Measurements from ENCODE around the gene LRP1. TPM values are rescaled to one million over a fixed set of nuclear protein-coding genes. Genes with fewer than 3 reads are reported as not detected.

LRP1 gene
- total and polyA plus RNA-seq, 2 of the 13 experiments (the other 11 are each of a cell fraction or from before 2014, with no cell fraction given), result 14.7 to 30.8 TPM

- no peak overlapping the region for H3K9ac ChIP-seq (ENCODE audit: insufficient read depth, low read depth, low read length)
- H2AFZ ChIP-seq (ENCODE audit: low read length), result no peak overlapping the region
- in situ Hi-C loops (cut with HindIII; ENCODE audit: extremely low pct_ligation_motif_present, low pct_unique_long_range_greater_than_20kb) (no loop called here), intact Hi-C loops (cut with micrococcal nuclease; ENCODE audit: unreplicated experiment) (no loop called here)
- 0 out of 2 replicates have a peak, but pooled peaks cover 5% of the 10 kb centered on the region for H3K4me1 ChIP-seq (ENCODE audit: insufficient read depth, low read length)
- POLR2A ChIA-PET, result interaction anchor here (0.7 to 7.8 kb wide), 4 partner anchors 19 to 42 kb away, joined by 3 to 103 read pairs (median 3); partner anchors contain the start of gene LRP1
- no peak overlapping the region for H3K27ac ChIP-seq (ENCODE audit: extremely low read length, insufficient read depth, low read length)
- no peaks in the 10 kb centered on the region for H3K27me3 ChIP-seq (ENCODE audit: control insufficient read depth in 1 of 2, insufficient read depth in 2 of 2, low read length in 2 of 2)
- H3K36me3 ChIP-seq (replicated peaks in 1 of 2; ENCODE audit: control insufficient read depth in 1 of 2, insufficient read depth in 2 of 2, low read length in 2 of 2), result peaks cover 46 to 90% of the 10 kb centered on the region in 2 experiments
- no peak overlapping the region for H3K4me3 ChIP-seq (replicated peaks in 1 of 3; ENCODE audit: insufficient read depth in 1 of 3, low read depth in 2 of 3, low read length in 3 of 3)
- CTCF ChIA-PET (ENCODE audit: low intra/inter-chr PET ratio, low total read pairs), result no interaction called here
- DNase-seq (ENCODE audit: low spot score) (no peak), ATAC-seq (no peak), FAIRE-seq (no peak)
- 95% methylated on average over 16 of the region's 23 CpGs for WGBS (ENCODE audit: low lambda C conversion rate)
- H4K20me1 ChIP-seq (ENCODE audit: insufficient read depth, low read length), result no peaks in the 10 kb centered on the region
- no peaks in the 10 kb centered on the region for H3K9me3 ChIP-seq (ENCODE audit: low read length)
- H3K4me2 ChIP-seq (ENCODE audit: low read depth, low read length), result no peak overlapping the region
- BruUV-seq (replicated peaks), result no TSS peak
- no peaks in the 10 kb centered on the region for H3K79me2 ChIP-seq (ENCODE audit: insufficient read depth, low read length)
- TF ChIP-seq AGO2 (optimal IDR thresholded peaks at IDR 0.05; ENCODE audit: low read depth, low read length) (peak; percentile 31), ZNF576 (CRISPR knock-in tag; IDR thresholded peaks at IDR 0.05) (no peak)
These were observed 40.9 kb downstream of the LRP1 start for GRCh38 chr12:57169046-57169795.

GRCh38 chr12:57169969-57170368 lies 41.7 kb downstream of the LRP1 start:
- in situ Hi-C loops (cut with HindIII; ENCODE audit: extremely low pct_ligation_motif_present, low pct_unique_long_range_greater_than_20kb), result no loop called here
- 100% methylated on average over 7 of the region's 7 CpGs for WGBS (ENCODE audit: low lambda C conversion rate)

More at GRCh38 chr12:57169969-57170368, 41.7 kb downstream of the LRP1 start:
- H2AFZ ChIP-seq (ENCODE audit: low read length), result no peak overlapping the region
- H3K9me3 ChIP-seq (ENCODE audit: low read length), result no peaks in the 10 kb centered on the region
- H3K27ac ChIP-seq (ENCODE audit: extremely low read length, insufficient read depth, low read length), result no peak overlapping the region
- H4K20me1 ChIP-seq (ENCODE audit: insufficient read depth, low read length), result no peaks in the 10 kb centered on the region
- FAIRE-seq (no peak), DNase-seq (ENCODE audit: low spot score) (no peak), ATAC-seq (no peak)
- H3K4me2 ChIP-seq (ENCODE audit: low read depth, low read length), result no peak overlapping the region
- no peak overlapping the region for H3K4me3 ChIP-seq (replicated peaks in 1 of 3; ENCODE audit: insufficient read depth in 1 of 3, low read depth in 2 of 3, low read length in 3 of 3)
- TF ChIP-seq CREM (IDR thresholded peaks at IDR 0.05) (no peak), CREM (CRISPR knock-in tag; IDR thresholded peaks at IDR 0.05) (no peak), ZNF343 (CRISPR knock-in tag; IDR thresholded peaks at IDR 0.05) (no peak), ZNF451 (CRISPR knock-in tag; IDR thresholded peaks at IDR 0.05) (no peak), ZNF33A (CRISPR knock-in tag; IDR thresholded peaks at IDR 0.05; ENCODE audit: borderline replicate concordance) (no peak), NR2F2 (IDR thresholded peaks at IDR 0.05; ENCODE audit: borderline replicate concordance, low read depth) (no peak), DMAP1 (CRISPR knock-in tag; IDR thresholded peaks at IDR 0.05) (no peak), HCFC1 (IDR thresholded peaks at IDR 0.05; ENCODE audit: low read depth, low read length) (no peak)
- H3K36me3 ChIP-seq (replicated peaks in 1 of 2; ENCODE audit: control insufficient read depth in 1 of 2, insufficient read depth in 2 of 2, low read length in 2 of 2), result peaks cover 43 to 89% of the 10 kb centered on the region in 2 experiments
- no peak overlapping the region for H3K9ac ChIP-seq (ENCODE audit: insufficient read depth, low read depth, low read length)
- BruUV-seq (replicated peaks), result no TSS peak
- no peaks in the 10 kb centered on the region for H3K27me3 ChIP-seq (ENCODE audit: control insufficient read depth in 1 of 2, insufficient read depth in 2 of 2, low read length in 2 of 2)
- 0 out of 2 replicates have a peak, but pooled peaks cover 5% of the 10 kb centered on the region for H3K4me1 ChIP-seq (ENCODE audit: insufficient read depth, low read length)
- ChIA-PET POLR2A (interaction anchor here (1.3 to 7.8 kb wide), 2 partner anchors 21 to 42 kb away, joined by 3 to 103 read pairs; partner anchors contain the start of gene LRP1), CTCF (ENCODE audit: low intra/inter-chr PET ratio, low total read pairs) (no interaction called here)
- no peaks in the 10 kb centered on the region for H3K79me2 ChIP-seq (ENCODE audit: insufficient read depth, low read length)
- intact Hi-C loops (cut with micrococcal nuclease; ENCODE audit: unreplicated experiment), result no loop called here

Measured in HepG2 (cell line).